ENCODE data around the gene SLU7. TPM values are rescaled to one million over a fixed set of nuclear protein-coding genes. Genes with fewer than 3 reads are reported as not detected.

Gene SLU7
- total RNA-seq, 1 donor from 2014 or later = 59.3 TPM

DNA sequence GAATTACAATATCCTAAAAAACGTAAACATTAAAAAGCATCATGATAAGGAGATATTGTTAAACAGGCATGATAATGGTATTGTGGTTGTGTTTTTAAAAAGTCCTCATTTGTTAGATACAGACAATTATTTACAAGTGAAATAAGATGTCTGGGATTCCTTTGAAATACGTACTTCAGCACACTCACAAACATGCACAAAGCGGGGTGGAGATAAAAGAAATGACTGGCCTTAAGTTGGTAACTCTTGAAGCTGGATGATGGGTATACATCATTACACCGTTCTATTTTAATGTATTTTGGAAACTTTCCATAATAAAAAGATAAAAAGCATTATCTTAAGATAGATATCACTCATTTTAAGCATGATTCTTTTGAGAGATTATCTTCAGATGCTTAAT, 20.1 kb downstream of the SLU7 start:
- no peaks in the 10 kb centered on the region for H3K9me3 Mint-ChIP-seq
- DNase-seq (no peak), ATAC-seq (ENCODE audit: low read depth) (no peak)
- peaks cover 10% of the 10 kb centered on the region for H3K4me1 Mint-ChIP-seq
- intact Hi-C loops (cut with micrococcal nuclease) = no loop called here
- peaks cover 29% of the 10 kb centered on the region for H3K36me3 Mint-ChIP-seq (ENCODE audit: low read depth)
- no peaks in the 10 kb centered on the region for H3K27me3 Mint-ChIP-seq
- CTCF ChIA-PET = no interaction called here
- TF ChIP-seq, protein P1, sequence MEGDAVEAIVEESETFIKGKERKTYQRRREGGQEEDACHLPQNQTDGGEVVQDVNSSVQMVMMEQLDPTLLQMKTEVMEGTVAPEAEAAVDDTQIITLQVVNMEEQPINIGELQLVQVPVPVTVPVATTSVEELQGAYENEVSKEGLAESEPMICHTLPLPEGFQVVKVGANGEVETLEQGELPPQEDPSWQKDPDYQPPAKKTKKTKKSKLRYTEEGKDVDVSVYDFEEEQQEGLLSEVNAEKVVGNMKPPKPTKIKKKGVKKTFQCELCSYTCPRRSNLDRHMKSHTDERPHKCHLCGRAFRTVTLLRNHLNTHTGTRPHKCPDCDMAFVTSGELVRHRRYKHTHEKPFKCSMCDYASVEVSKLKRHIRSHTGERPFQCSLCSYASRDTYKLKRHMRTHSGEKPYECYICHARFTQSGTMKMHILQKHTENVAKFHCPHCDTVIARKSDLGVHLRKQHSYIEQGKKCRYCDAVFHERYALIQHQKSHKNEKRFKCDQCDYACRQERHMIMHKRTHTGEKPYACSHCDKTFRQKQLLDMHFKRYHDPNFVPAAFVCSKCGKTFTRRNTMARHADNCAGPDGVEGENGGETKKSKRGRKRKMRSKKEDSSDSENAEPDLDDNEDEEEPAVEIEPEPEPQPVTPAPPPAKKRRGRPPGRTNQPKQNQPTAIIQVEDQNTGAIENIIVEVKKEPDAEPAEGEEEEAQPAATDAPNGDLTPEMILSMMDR (IDR thresholded peaks at IDR 0.05) = no peak
- no peak overlapping the region for H3K27ac Mint-ChIP-seq
- POLR2A ChIA-PET = interaction anchor here (1.2 to 1.9 kb wide), 2 partner anchors 20 to 69 kb away, joined by 3 to 10 read pairs; partner anchors contain the start of gene SLU7
- peak overlapping the region; percentile 88 for H3K4me3 Mint-ChIP-seq

DNA sequence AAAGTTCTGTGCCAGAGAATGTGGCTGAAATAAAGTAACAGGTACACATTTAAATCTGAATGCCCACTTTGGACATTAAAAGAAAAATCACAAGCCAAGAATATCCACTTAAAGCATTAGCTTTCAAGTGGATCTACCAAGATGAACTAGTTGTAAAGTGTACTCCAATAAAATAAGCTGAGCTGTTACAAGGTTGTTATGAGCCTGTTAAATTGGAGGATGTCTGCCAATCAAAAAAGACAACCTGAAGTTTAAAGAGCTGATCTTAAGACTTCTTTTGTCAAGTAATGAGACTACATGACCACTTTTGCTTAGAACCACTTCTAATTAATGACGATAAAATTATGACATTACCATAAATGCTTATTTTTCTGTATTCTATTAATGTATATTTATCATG, 21.4 kb downstream of the SLU7 start:
- Mint-ChIP-seq H3K4me3 (no peak overlapping the region), H3K27ac (no peak overlapping the region), H3K9me3 (no peaks in the 10 kb centered on the region), H3K27me3 (no peaks in the 10 kb centered on the region), H3K4me1 (peaks cover 10% of the 10 kb centered on the region), H3K36me3 (ENCODE audit: low read depth) (peaks cover 17% of the 10 kb centered on the region)
- ChIA-PET POLR2A (no interaction called here), CTCF (no interaction called here)
- intact Hi-C loops (cut with micrococcal nuclease) = no loop called here
- TF ChIP-seq, protein P1 (IDR thresholded peaks at IDR 0.05) = no peak
- no peak for DNase-seq
- ATAC-seq (ENCODE audit: low read depth) = no peak

DNA sequence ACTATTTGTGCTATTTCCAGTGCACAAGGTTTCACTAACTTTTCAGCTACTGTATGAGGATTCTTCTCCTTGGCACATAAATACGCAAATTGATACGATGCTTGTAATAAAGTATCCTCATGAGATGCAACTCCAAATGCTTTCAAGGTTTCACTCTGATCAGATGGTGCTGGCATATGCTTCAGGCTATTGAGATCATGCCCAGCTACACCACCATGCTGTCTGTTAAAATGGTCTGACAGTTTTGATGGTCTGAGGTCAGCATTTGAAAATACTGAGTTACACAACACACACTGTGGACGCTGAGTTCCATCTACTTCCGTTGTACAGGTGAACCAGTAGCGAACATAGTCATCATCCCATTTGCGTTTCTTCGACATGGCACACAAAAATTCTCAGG, 23.8 kb downstream of the SLU7 start:
- DNase-seq (no peak), ATAC-seq (ENCODE audit: low read depth) (no peak)
- ChIA-PET CTCF (no interaction called here), POLR2A (interaction anchor here (1.6 kb wide), 1 partner anchor 24 kb away, joined by 5 read pairs; the partner anchor contains the start of gene SLU7)
- H3K4me1 Mint-ChIP-seq = peaks cover 8% of the 10 kb centered on the region
- H3K27me3 Mint-ChIP-seq = no peaks in the 10 kb centered on the region
- H3K4me3 Mint-ChIP-seq = no peak overlapping the region
- H3K27ac Mint-ChIP-seq = no peak overlapping the region
- no peaks in the 10 kb centered on the region for H3K9me3 Mint-ChIP-seq
- H3K36me3 Mint-ChIP-seq (ENCODE audit: low read depth) = peaks cover 2% of the 10 kb centered on the region
- TF ChIP-seq, protein P1 (IDR thresholded peaks at IDR 0.05) = no peak
- intact Hi-C loops (cut with micrococcal nuclease) = no loop called here

DNA sequence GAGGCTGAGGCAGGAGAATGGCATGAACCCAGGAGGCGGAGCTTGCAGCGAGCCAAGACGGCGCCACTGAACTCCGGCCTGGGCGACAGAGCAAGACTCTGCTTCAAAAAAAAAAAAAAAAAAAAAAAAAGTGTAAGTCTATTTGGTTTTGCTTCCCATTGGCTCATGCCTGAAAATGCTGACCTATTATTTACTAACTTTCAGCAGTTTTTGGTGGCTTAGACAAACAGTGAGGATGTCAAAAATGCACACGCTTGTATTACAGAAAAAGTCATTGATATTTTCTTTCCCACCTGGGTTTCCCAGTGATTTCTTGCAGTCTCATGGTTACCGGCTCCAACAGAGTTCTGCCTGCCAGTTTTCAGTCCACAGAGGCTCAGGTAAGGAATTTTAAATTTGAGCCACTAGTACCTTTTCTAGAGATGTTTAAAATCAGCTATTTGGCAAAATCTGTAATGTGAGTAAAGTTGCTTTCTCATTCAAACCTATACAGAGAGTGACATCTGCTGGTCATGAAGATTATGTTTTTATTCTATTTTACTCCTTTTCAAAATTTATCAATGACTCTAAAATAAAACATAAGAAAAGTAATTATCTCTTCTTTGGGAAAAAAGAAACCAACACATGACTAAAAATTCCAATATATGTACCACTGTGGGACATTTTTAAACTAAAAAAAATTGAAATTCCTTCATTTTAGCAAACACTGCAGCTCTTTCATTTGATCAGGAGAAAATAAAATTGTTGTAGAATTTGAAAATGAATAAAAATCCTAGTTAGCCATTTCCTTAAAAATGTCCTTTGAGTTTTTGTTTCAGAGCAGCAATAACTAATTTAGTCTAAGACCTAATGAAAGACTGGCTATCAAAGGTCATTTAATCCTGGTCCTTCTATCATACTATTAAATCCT, 27.8 kb downstream of the SLU7 start:
- Mint-ChIP-seq H3K4me1 (no peaks in the 10 kb centered on the region), H3K27ac (no peak overlapping the region), H3K27me3 (no peaks in the 10 kb centered on the region), H3K9me3 (peaks cover 12% of the 10 kb centered on the region), H3K4me3 (no peak overlapping the region), H3K36me3 (ENCODE audit: low read depth) (peaks cover 4% of the 10 kb centered on the region)
- ATAC-seq (ENCODE audit: low read depth) (no peak), DNase-seq (no peak)
- TF ChIP-seq, protein P1 (IDR thresholded peaks at IDR 0.05) = no peak
- ChIA-PET POLR2A (no interaction called here), CTCF (interaction anchor here (0.9 to 2.8 kb wide), 6 partner anchors 9 to 369 kb away, joined by 3 to 27 read pairs (median 4); partner anchors contain the start of gene SLU7)
- intact Hi-C loops (cut with micrococcal nuclease) = loop anchor here (1.0 to 5.0 kb wide), 5 partner anchors 46 to 1104 kb away; no protein-coding TSS in a partner anchor

DNA sequence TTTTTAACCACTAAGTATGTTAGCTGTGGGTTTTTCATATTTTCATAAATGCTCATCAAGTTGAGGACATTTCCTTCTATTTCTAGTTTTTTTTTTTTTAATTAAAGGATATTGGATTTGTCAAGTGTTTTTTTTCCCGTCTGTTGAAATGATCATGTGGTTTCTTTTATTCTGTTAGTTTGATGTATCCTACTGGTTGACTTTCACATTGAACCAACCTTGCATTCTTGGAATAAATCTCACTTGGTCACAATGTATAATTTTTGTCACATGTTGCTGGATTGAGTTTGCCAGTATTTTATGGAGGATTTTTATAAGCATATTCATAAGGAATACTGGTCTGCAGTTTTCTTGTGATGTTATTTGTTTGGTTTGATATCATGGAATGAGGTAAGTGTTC, 31.4 kb downstream of the SLU7 start:
- H3K27me3 Mint-ChIP-seq = no peaks in the 10 kb centered on the region
- intact Hi-C loops (cut with micrococcal nuclease) = no loop called here
- no peak overlapping the region for H3K27ac Mint-ChIP-seq
- TF ChIP-seq, protein P1 (IDR thresholded peaks at IDR 0.05) = no peak
- H3K9me3 Mint-ChIP-seq = peaks cover 12% of the 10 kb centered on the region
- POLR2A ChIA-PET = no interaction called here
- DNase-seq (no peak), ATAC-seq (ENCODE audit: low read depth) (no peak)
- CTCF ChIA-PET = no interaction called here
- peaks cover 4% of the 10 kb centered on the region for H3K36me3 Mint-ChIP-seq (ENCODE audit: low read depth)
- no peak overlapping the region for H3K4me3 Mint-ChIP-seq
- H3K4me1 Mint-ChIP-seq = peaks cover 8% of the 10 kb centered on the region
